Aorta (tissue), 5 donors: ENCODE measurements around the gene PSG6. TPM values are rescaled to one million over a fixed set of nuclear protein-coding genes. Genes with fewer than 3 reads are reported as not detected.
"Not testable (repeated sequence)": the region's sequence is repeated elsewhere in the genome, so short reads cannot be mapped to it uniquely, and the experiment has no call there.

Experiments
- ATAC-seq: fragments of 200-7000 bp; cut with Tn5 transposase; one replicate; pipeline ENCODE4 v1.9.1; 2022; ENCODE audit warnings: moderate library complexity; ENCODE audit not compliant: low FRiP score
- DNase-seq, 2 donors: peaks; one replicate each; pipeline ENCODE4 v3.0.0-alpha.2; 2020
- H3K27ac ChIP-seq, 2 donors: one replicate each; pipeline ENCODE4 v1.5.1; 2013; ENCODE audit warnings: low read length in 2 of 2, mild to moderate bottlenecking in 2 of 2, moderate library complexity in 2 of 2, control low read depth in 1 of 2, inconsistent platforms in 1 of 2, low read depth in 1 of 2
- H3K27me3 ChIP-seq, 2 donors: one replicate each; pipeline ENCODE4 v1.6.1; 2013; ENCODE audit warnings: control low read depth in 1 of 2, low read length in 1 of 2, mild to moderate bottlenecking in 1 of 2, moderate library complexity in 1 of 2; ENCODE audit not compliant: insufficient read depth in 2 of 2, control insufficient read depth in 1 of 2
- H3K36me3 ChIP-seq, 2 donors: one replicate each; pipeline ENCODE4 v1.6.1; 2013; ENCODE audit warnings: control low read depth in 1 of 2, low read length in 1 of 2, mild to moderate bottlenecking in 1 of 2; ENCODE audit not compliant: insufficient read depth in 2 of 2, control insufficient read depth in 1 of 2
- H3K4me1 ChIP-seq, 2 donors: one replicate each; pipeline ENCODE4 v1.6.1; 2013; ENCODE audit warnings: low read length in 2 of 2, control low read depth in 1 of 2, mild to moderate bottlenecking in 1 of 2, moderate library complexity in 1 of 2; ENCODE audit not compliant: insufficient read depth in 2 of 2, control insufficient read depth in 1 of 2
- H3K4me3 ChIP-seq, 2 donors: one replicate each; pipeline ENCODE4 v1.5.1; 2013; ENCODE audit warnings: low read length in 2 of 2, control low read depth in 1 of 2, mild to moderate bottlenecking in 1 of 2
- H3K9me3 ChIP-seq: one replicate; pipeline ENCODE4 v1.6.1; 2013; ENCODE audit warnings: mild to moderate bottlenecking, low read length; ENCODE audit not compliant: control insufficient read depth
- WGBS, 2 donors: extraction: QIAGEN DNeasy Blood & Tissue Kit; methylation state at CpG; one replicate each; pipeline ENCODE4 v1.1.7; 2013; 5-methylcytosine and 5-hydroxymethylcytosine counted together
- intact Hi-C, 2 donors: fragments of 100-400 bp; cut with DNase I; formaldehyde crosslinking; loops; one replicate each; pipeline versions ENCODE4 v1.14.2 to v1.15.0; 2022
- polyA plus RNA-seq, 2 donors: library from polyadenylated mRNA; stranded (reverse); fragments of 200-250 nt; gene quantifications; one replicate each; pipeline ENCODE4 v1.2.3, GENCODE V29; 2013
- total RNA-seq, 2 donors: library from RNA; stranded (reverse); fragmentation: NEBNext Ultra II Directional; extraction: Animal tissue kit (Norgen Biotek cat#: 25700); gene quantifications; one replicate each; pipeline ENCODE4 v1.2.1, GENCODE V29; 2021
- donor health status: healthy with polysubstance abuse.
- donor health status: Bipolar disorder and iron deficiency.
- donor health status: DM: no; HTN: no; CAD: no.
- donor health status: DM: no; HTN: no; CAD: no.
- donor health status: DM: yes; HTN: yes; CAD: no.

Gene PSG6
- total and polyA plus RNA-seq, 4 donors = not detected

DNA sequence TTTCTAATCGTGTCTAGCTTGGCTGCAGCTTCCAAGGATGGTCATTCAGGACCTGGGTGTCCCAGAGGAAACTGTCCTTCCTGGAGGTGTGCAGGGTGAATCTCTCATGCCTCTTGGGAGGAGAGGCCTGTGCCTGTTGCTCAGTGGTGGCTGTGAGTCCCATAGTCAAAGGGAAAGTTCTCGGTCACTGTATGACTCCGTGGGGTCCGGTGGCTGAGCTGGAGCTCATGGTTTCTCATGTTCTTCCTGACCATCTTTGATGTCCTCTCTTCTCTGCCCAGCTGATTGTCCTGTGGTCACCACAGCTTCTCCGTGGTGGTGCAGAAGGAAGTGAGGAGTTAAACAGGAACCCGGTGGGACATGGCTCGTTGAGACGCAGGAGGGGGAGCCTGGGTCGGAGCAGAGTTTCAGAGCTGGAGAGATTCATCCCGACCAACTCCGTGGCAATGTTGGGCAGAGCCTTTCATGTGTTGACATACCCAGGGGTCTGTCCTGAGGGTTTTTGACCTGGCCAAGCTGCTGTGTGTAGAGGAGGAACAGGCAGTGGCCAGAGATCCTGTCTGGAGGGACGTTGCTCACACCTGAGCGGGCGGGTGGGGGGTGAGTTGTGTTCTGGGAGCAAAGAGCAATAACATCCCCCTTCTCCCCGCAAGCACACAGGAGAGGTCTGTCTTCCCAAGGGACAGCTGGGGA is 829 bp upstream of the PSG6 start:
- intact Hi-C loops, DNase-seq, H3K4me1 ChIP-seq, H3K4me3 ChIP-seq, H3K27me3 ChIP-seq, ATAC-seq, H3K36me3 ChIP-seq, H3K9me3 ChIP-seq, H3K27ac ChIP-seq: not testable (repeated sequence)
- WGBS, 2 donors = 76 to 86% methylated on average over 15 of the region's 15 CpGs

- intact Hi-C loops, DNase-seq, H3K4me3 ChIP-seq, H3K4me1 ChIP-seq, H3K27me3 ChIP-seq, H3K9me3 ChIP-seq, H3K27ac ChIP-seq, ATAC-seq, H3K36me3 ChIP-seq: not testable (repeated sequence)
- WGBS, 2 donors = 80 to 81% methylated on average over 1 of the region's 1 CpG
These were observed 763 bp downstream of the PSG6 start for GRCh38 chr19:42916931-42917330.

GRCh38 chr19:42913516-42913915 is 4.2 kb downstream of the PSG6 start:
- intact Hi-C loops, H3K27me3 ChIP-seq, ATAC-seq, H3K27ac ChIP-seq, H3K36me3 ChIP-seq, H3K9me3 ChIP-seq, DNase-seq, H3K4me1 ChIP-seq, H3K4me3 ChIP-seq: not testable (repeated sequence)
- 78 to 80% methylated on average over 5 of the region's 5 CpGs for WGBS, 2 donors

DNA sequence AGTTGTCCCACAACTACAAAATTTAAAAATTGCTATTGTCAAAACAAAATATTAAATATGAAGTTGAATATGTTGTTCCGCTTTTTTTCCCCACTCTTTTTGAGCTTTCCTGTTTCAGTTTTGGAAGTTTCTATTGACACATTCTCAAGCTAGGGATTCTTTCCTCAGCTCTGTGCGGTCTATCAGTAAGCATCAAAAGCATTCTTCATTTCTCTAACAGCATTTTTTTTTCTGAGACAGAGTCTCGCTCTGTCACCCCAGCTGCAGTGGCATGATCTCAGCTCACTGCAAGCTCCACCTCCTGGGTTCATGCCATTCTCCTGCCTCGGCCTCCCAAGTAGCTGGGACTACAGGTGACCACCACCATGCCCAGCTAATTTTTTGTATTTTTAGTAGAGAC is 4.8 kb downstream of the PSG6 start:
- H3K4me1 ChIP-seq, intact Hi-C loops, H3K4me3 ChIP-seq, H3K9me3 ChIP-seq, H3K27me3 ChIP-seq, H3K27ac ChIP-seq, H3K36me3 ChIP-seq, DNase-seq, ATAC-seq: not testable (repeated sequence)
- WGBS, 2 donors = 80 to 84% methylated on average over 4 of the region's 4 CpGs

DNA sequence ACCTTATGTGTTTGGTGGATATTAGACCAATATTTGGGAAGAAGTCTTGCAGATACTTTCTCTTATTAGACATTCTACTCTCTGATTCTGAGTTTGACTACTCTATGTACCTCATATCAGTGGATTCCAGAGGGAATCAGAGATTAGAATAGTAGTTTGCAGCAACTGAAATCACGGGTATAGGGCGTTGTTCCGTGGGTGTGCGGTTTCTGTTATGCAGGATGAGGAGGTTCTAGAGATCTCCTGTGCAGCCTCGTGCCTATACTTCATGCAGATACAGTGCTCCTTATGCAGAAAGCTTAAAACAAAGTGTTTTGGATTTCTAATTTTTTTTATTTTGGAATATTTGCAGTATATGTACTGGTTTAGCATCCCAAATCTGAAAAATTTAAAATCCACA is 6.0 kb downstream of the PSG6 start:
- H3K4me1 ChIP-seq, H3K27me3 ChIP-seq, ATAC-seq, H3K36me3 ChIP-seq, H3K9me3 ChIP-seq, H3K4me3 ChIP-seq, DNase-seq, intact Hi-C loops, H3K27ac ChIP-seq: not testable (repeated sequence)
- 73 to 74% methylated on average over 5 of the region's 5 CpGs for WGBS, 2 donors

- H3K36me3 ChIP-seq, H3K27ac ChIP-seq, ATAC-seq, H3K9me3 ChIP-seq, H3K4me3 ChIP-seq, intact Hi-C loops, DNase-seq, H3K4me1 ChIP-seq, H3K27me3 ChIP-seq: not testable (repeated sequence)
- WGBS, 2 donors = 57 to 60% methylated on average over 5 of the region's 5 CpGs
These were observed 11.5 kb downstream of the PSG6 start for GRCh38 chr19:42906162-42906561.

DNA sequence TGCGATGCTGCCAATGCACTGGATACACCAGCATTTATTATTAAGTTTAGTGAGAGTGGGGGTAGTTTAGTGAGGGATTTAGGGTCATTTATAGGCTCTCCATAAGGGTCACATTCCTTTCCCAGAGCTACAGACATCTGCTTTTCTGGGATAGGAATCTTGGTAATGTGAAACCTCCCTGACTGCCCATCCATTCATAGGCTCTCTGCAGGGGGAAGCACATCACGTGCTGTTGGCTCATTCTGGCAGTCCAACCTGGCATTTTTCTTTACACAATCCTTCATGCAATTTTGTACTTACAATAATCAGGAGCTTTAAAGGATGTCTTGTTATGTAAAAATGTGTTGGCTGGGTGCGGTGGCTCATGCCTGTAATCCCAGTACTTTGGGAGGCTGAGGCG is 17.1 kb downstream of the PSG6 start:
- H3K4me3 ChIP-seq, ATAC-seq, DNase-seq, H3K27me3 ChIP-seq, H3K27ac ChIP-seq, H3K9me3 ChIP-seq, H3K36me3 ChIP-seq, H3K4me1 ChIP-seq, intact Hi-C loops: not testable (repeated sequence)
- WGBS, 2 donors = 64 to 68% methylated on average over 4 of the region's 4 CpGs

DNA sequence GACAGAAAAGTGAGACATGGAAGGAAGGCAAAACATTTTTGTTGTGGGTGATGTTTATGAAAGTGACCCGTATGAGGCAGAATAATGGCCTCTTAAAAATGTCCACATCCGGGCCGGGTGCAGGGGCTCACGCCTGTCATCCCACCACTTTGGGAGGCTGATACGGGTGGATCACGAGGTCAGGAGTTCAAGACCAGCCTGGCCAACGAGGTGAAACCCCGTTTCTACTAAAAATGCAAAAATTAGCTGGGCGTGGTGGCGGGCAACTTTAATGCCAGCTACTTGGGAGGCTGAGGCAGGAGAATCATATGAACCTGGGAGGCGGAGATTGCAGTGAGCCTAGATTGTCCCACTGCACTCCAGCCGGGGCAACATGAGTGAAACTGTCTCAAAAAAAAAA is 18.0 kb downstream of the PSG6 start:
- H3K27me3 ChIP-seq, DNase-seq, H3K4me3 ChIP-seq, H3K9me3 ChIP-seq, ATAC-seq, intact Hi-C loops, H3K36me3 ChIP-seq, H3K27ac ChIP-seq, H3K4me1 ChIP-seq: not testable (repeated sequence)
- 78 to 82% methylated on average over 12 of the region's 12 CpGs for WGBS, 2 donors

DNA sequence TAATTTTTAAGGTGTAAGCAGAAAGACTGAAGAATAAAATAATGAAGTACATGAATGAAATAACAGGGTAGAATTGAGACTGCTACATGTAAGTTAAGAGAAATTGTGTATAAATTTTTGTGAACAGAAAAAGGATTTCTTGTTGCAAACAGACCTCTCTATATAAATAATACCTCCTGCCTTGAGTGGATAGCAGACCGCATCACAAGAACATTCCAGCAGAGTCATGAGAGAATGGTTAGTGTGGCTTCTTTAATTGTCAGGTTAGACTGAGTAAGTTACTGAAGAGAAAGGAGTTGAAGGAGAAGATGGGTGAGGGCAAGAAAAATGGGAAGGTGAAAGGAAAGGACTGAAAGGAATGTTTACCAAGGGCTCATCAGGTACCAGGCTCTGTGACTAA is 18.6 kb downstream of the PSG6 start:
- H3K4me3 ChIP-seq, intact Hi-C loops, H3K4me1 ChIP-seq, H3K9me3 ChIP-seq, DNase-seq, H3K27ac ChIP-seq, H3K27me3 ChIP-seq, H3K36me3 ChIP-seq, ATAC-seq: not testable (repeated sequence)
- 73 to 83% methylated on average over 1 of the region's 1 CpG for WGBS, 2 donors
